Activated CD4-positive, alpha-beta T cell treated with anti-CD3 and anti-CD28 coated beads, Interleukin-2, amount 10 ng/mL, durations not matched to agents 7 days and 5 days (primary cell): ENCODE results near the gene GPR173. TPM values are rescaled to one million over a fixed set of nuclear protein-coding genes. Genes with fewer than 3 reads are reported as not detected.

Experiments
- CTCF ChIA-PET: fragments of 350-600 bp; sonication (Branson Sonifier 250); formaldehyde crosslinking; loops from one replicate; lab custom pipeline; 2021; ENCODE audit warnings: antibody characterized with exemption; lab: Charles Lee
- POLR2A ChIA-PET: fragments of 350-600 bp; sonication (Branson Sonifier 250); formaldehyde crosslinking; loops from one replicate; lab custom pipeline; 2021; ENCODE audit warnings: antibody characterized with exemption; lab: Charles Lee
- DNase-seq: peaks from one replicate; pipeline ENCODE4 v3.0.0-alpha.2; 2020
- H3K27ac Mint-ChIP-seq: one replicate; pipeline ENCODE4 v1.8.0; 2021; ENCODE audit warnings: mild to moderate bottlenecking, moderate library complexity, mixed read lengths
- H3K27me3 Mint-ChIP-seq: one replicate; pipeline ENCODE4 v1.8.0; 2021; ENCODE audit warnings: mixed read lengths
- H3K36me3 Mint-ChIP-seq: one replicate; pipeline ENCODE4 v1.8.0; 2021; ENCODE audit warnings: low read depth, mixed read lengths
- H3K4me1 Mint-ChIP-seq: one replicate; pipeline ENCODE4 v1.8.0; 2021; ENCODE audit warnings: mixed read lengths
- H3K4me3 Mint-ChIP-seq: one replicate; pipeline ENCODE4 v1.8.0; 2021; ENCODE audit warnings: mild to moderate bottlenecking, moderate library complexity, mixed read lengths
- H3K9me3 Mint-ChIP-seq: one replicate; pipeline ENCODE4 v1.8.0; 2021; ENCODE audit warnings: mixed read lengths
- total RNA-seq, 2 experiments: library from RNA; stranded (reverse); gene quantifications; one replicate each; pipeline ENCODE4 v1.2.3, GENCODE V29; 2021

Gene GPR173
- total RNA-seq, 2 experiments from 2014 or later = not detected

- H3K4me3 Mint-ChIP-seq = no peak overlapping the region
- ChIA-PET POLR2A (no interaction called here), CTCF (no interaction called here)
Observed at GRCh38 chrX:53036149-53036548, 12.4 kb upstream of the GPR173 start.

GRCh38 chrX:53039236-53039635 lies 9.4 kb upstream of the GPR173 start:
- Mint-ChIP-seq H3K27me3 (peaks cover 8% of the 10 kb centered on the region), H3K36me3 (no peaks in the 10 kb centered on the region), H3K27ac (no peak overlapping the region), H3K4me1 (no peaks in the 10 kb centered on the region), H3K4me3 (no peak overlapping the region), H3K9me3 (no peaks in the 10 kb centered on the region)
- ChIA-PET POLR2A (no interaction called here), CTCF (no interaction called here)
- DNase-seq = no peak

More at GRCh38 chrX:53036149-53036548, 12.4 kb upstream of the GPR173 start:
- Mint-ChIP-seq H3K9me3 (no peaks in the 10 kb centered on the region), H3K36me3 (no peaks in the 10 kb centered on the region), H3K27me3 (peaks cover 6% of the 10 kb centered on the region), H3K27ac (no peak overlapping the region), H3K4me1 (no peaks in the 10 kb centered on the region)
- no peak for DNase-seq

DNA sequence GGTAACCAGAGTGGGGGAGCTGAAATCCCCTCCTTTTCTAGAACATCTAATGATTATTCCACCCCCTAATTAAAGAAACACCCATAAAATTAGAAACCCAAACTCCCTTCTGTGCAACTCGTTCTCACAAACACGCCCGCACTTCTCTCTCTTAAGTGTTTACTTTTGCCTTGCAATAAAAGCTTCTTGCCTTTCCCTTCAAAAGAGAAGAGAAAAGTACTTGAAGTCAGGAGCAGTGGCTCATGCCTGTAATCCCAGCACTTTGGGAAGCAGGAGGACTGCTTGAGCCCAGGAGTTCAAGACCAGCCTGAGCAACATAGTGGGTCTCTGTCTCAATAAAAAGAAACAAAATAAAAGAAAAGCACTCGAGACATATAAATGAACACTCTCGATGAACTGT lies 3.6 kb upstream of the GPR173 start:
- DNase-seq = no peak
- POLR2A ChIA-PET = no interaction called here
- Mint-ChIP-seq H3K4me3 (no peak overlapping the region), H3K9me3 (no peaks in the 10 kb centered on the region), H3K4me1 (no peaks in the 10 kb centered on the region), H3K27ac (no peak overlapping the region), H3K27me3 (peaks cover 10% of the 10 kb centered on the region), H3K36me3 (no peaks in the 10 kb centered on the region)
- CTCF ChIA-PET = no interaction called here

- Mint-ChIP-seq H3K27ac (no peak overlapping the region), H3K36me3 (no peaks in the 10 kb centered on the region), H3K4me1 (no peaks in the 10 kb centered on the region), H3K27me3 (peaks cover 6% of the 10 kb centered on the region), H3K9me3 (no peaks in the 10 kb centered on the region), H3K4me3 (no peak overlapping the region)
- ChIA-PET CTCF (no interaction called here), POLR2A (no interaction called here)
- no peak for DNase-seq
Observed at GRCh38 chrX:53047228-53047627, 1.4 kb upstream of the GPR173 start.

- POLR2A ChIA-PET = no interaction called here
- Mint-ChIP-seq H3K27me3 (peaks cover 6% of the 10 kb centered on the region), H3K4me1 (no peaks in the 10 kb centered on the region), H3K27ac (no peak overlapping the region), H3K9me3 (no peaks in the 10 kb centered on the region), H3K36me3 (no peaks in the 10 kb centered on the region), H3K4me3 (no peak overlapping the region)
- CTCF ChIA-PET = no interaction called here
- no peak for DNase-seq
Observed at GRCh38 chrX:53049127-53049517, 533 bp downstream of the GPR173 start.

DNA sequence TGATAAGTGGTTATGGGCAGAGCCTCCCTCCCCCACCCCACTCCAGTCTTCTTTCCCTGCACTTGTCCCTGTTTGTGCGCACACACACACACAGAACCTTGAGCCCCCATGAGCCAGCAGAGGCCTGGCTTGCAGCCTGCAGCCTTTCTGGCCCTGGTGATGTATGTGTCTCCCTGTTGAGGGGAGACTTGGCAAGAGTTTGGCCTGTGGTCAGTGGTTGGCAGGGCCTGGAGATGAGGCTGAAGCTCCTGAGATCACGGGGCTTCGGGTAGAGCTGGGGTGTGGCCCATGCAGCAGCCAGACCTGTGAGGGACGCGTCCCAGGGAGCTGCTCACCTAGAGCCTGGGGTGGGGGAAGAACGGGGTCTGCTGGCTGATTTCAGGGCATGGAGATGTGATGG lies 2.3 kb downstream of the GPR173 start:
- H3K4me1 Mint-ChIP-seq = no peaks in the 10 kb centered on the region
- H3K36me3 Mint-ChIP-seq = no peaks in the 10 kb centered on the region
- CTCF ChIA-PET = interaction anchor here (1.6 kb wide), 1 partner anchor 20 kb away, joined by 3 read pairs; no protein-coding TSS in a partner anchor
- POLR2A ChIA-PET = no interaction called here
- H3K4me3 Mint-ChIP-seq = no peak overlapping the region
- no peaks in the 10 kb centered on the region for H3K9me3 Mint-ChIP-seq
- H3K27me3 Mint-ChIP-seq = peaks cover 6% of the 10 kb centered on the region
- H3K27ac Mint-ChIP-seq = no peak overlapping the region
- DNase-seq = no peak

DNA sequence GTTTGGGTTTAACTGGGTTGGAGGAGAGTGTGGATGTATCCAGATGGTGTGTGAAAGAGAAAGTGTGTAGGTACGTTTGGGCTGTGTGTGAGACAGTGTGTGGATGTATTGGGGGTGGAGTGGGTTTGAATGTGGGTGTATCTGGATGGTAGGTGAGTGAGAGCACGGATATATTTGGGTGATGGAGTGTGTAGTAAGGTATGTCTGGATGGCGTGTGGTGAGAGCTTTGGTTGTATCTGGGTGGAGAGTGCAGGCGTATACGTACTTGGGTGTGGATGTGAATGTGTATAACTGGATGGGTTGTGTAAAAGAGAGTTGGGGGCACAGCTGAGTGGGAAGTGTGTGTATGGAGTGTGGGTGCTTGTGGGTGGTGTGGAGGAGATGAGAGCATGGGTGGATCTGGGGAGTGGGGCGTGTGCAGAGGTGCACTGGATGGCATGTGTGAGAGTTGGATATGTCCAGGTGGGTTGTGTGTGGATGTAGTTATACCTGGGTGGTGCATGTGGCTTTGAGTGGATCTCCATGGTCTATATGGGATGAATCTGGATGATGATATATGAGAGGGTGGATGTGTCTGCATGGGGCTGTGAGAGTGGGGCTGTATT lies 6.8 kb downstream of the GPR173 start:
- Mint-ChIP-seq H3K27me3 (no peaks in the 10 kb centered on the region), H3K4me1 (no peaks in the 10 kb centered on the region), H3K9me3 (no peaks in the 10 kb centered on the region), H3K36me3 (no peaks in the 10 kb centered on the region), H3K4me3 (no peak overlapping the region), H3K27ac (no peak overlapping the region)
- CTCF ChIA-PET = no interaction called here
- DNase-seq = no peak
- POLR2A ChIA-PET = no interaction called here

- ChIA-PET POLR2A (no interaction called here), CTCF (no interaction called here)
- Mint-ChIP-seq H3K4me1 (no peaks in the 10 kb centered on the region), H3K36me3 (no peaks in the 10 kb centered on the region), H3K9me3 (no peaks in the 10 kb centered on the region), H3K27ac (no peak overlapping the region), H3K27me3 (no peaks in the 10 kb centered on the region), H3K4me3 (no peak overlapping the region)
- DNase-seq = no peak
Observed at GRCh38 chrX:53056292-53056691, 7.7 kb downstream of the GPR173 start.

DNA sequence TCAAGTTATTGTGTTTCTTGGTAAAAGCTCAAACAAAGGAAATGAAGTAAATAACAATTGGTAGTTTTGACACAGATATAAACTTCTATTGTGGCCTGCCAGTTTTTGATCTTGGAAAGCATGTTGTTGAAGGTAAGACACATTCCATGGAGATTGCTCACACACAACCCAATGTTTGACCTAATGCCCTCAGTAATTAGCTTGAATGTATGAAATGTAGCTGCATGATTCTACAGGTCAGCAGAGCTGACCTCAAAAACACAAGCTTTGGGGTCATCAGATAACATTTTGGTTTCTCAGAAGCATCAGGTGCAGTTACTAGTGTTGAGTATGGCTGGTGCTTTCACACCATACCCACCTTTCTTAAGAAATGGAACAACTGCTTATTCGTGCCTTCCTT lies 16.5 kb downstream of the GPR173 start:
- no peaks in the 10 kb centered on the region for H3K9me3 Mint-ChIP-seq
- H3K36me3 Mint-ChIP-seq = no peaks in the 10 kb centered on the region
- ChIA-PET CTCF (no interaction called here), POLR2A (no interaction called here)
- peaks cover 1% of the 10 kb centered on the region for H3K27me3 Mint-ChIP-seq
- DNase-seq = no peak
- no peaks in the 10 kb centered on the region for H3K4me1 Mint-ChIP-seq
- no peak overlapping the region for H3K27ac Mint-ChIP-seq
- H3K4me3 Mint-ChIP-seq = no peak overlapping the region

DNA sequence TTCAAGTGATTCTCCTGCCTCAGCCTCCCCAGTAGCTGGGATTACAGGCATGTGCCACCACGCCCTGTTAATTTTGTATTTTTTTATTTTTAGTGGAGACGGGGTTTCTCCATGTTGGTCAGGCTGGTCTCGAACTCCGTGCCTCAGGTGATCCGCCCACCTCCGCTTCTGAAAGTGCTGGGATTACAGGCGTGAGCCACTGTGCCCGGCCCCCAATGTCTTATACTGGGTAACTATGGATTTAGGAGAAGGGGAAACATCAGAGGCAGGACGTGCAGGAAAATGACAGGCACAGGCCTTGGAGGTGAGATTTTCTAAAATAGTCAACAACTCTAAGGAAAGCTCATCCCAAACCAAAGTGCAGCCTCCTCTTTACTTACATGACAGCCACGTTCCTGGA lies 22.5 kb downstream of the GPR173 start:
- Mint-ChIP-seq H3K27ac (no peak overlapping the region), H3K9me3 (no peaks in the 10 kb centered on the region), H3K4me1 (peaks cover 20% of the 10 kb centered on the region), H3K27me3 (peaks cover 2% of the 10 kb centered on the region), H3K4me3 (no peak overlapping the region), H3K36me3 (no peaks in the 10 kb centered on the region)
- ChIA-PET POLR2A (no interaction called here), CTCF (interaction anchor here (0.9 to 1.4 kb wide), 2 partner anchors 11 to 20 kb away, joined by 3 read pairs; partner anchors contain the start of gene TSPYL2)
- DNase-seq = no peak

GRCh38 chrX:53071604-53072417 lies 23.2 kb downstream of the GPR173 start:
- CTCF ChIA-PET = interaction anchor here (0.9 to 1.2 kb wide), 2 partner anchors 18 to 324 kb away, joined by 3 to 4 read pairs; no protein-coding TSS in a partner anchor
- peaks cover 20% of the 10 kb centered on the region for H3K4me1 Mint-ChIP-seq
- peaks cover 2% of the 10 kb centered on the region for H3K27me3 Mint-ChIP-seq
- no peaks in the 10 kb centered on the region for H3K9me3 Mint-ChIP-seq
- H3K4me3 Mint-ChIP-seq = peak overlapping the region; percentile 82
- POLR2A ChIA-PET = no interaction called here
- no peaks in the 10 kb centered on the region for H3K36me3 Mint-ChIP-seq
- H3K27ac Mint-ChIP-seq = peak overlapping the region; percentile 82
- peak; percentile 73 for DNase-seq

DNA sequence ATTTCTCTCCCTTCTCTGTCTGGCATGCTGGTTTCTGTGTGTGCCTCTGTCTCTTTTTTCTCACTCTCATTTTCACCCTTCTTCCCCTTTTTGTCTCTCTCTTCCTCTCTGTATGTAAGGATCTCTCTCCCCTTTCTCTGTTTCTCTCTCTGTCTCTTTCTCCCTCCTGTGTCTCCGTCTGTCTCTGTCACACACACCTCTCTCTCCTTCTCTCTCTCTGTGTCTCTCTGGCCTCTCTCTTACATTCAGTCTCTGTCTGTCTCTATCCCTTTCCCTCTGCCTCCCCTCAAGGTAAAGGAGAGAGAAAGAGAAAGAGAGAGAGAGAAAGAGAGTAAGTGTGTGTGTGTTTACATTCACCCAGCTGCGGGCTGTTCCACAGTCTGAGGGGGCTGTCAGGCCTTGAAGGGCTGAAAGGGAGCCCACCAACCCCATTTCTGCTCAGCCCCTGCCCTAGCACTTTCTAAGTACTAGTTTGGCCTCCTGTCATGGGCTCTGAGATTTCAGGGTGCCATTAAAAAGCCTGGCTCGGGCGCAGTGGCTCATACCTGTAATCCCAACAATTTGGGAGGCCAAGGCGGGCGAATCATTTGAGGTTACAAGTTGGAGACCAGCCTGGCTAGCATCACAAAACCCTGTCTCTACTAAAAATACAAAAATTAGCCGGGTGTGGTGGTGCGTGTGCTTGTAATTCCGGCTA lies 24.0 kb downstream of the GPR173 start:
- Mint-ChIP-seq H3K9me3 (no peaks in the 10 kb centered on the region), H3K36me3 (no peaks in the 10 kb centered on the region), H3K27ac (peak overlapping the region; percentile 82), H3K27me3 (peaks cover 2% of the 10 kb centered on the region), H3K4me1 (peaks cover 20% of the 10 kb centered on the region), H3K4me3 (peak overlapping the region; percentile 82)
- POLR2A ChIA-PET = no interaction called here
- CTCF ChIA-PET = interaction anchor here (0.7 to 1.2 kb wide), 3 partner anchors 17 to 604 kb away, joined by 3 to 4 read pairs (median 3); no protein-coding TSS in a partner anchor
- no peak for DNase-seq

DNA sequence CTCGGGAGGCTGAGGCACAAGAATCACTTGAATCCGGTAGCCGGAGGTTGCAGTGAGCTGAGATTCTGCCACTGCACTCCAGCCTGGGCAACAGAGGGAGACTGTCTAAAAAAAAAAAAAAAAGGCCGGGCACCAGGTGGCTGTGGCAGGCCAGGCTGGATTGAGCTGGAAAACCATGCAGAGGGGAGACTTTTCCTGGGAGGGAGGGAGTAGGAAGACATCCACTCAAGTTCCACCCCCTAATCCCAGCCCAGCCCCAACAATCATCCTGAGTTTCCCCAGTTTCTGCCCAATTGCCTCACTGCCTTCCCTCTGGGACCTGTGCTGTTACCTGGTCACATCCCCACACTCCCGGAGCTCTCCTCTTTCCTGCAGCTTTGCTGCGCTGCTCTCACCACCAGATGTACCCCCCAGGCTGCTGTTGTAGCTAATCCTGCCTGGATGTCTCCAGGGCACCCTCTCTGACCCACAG lies 24.6 kb downstream of the GPR173 start:
- Mint-ChIP-seq H3K9me3 (no peaks in the 10 kb centered on the region), H3K4me3 (peak overlapping the region; percentile 14), H3K4me1 (peaks cover 20% of the 10 kb centered on the region), H3K27me3 (peaks cover 2% of the 10 kb centered on the region), H3K36me3 (no peaks in the 10 kb centered on the region), H3K27ac (no peak overlapping the region)
- DNase-seq = no peak
- ChIA-PET POLR2A (no interaction called here), CTCF (interaction anchor here (0.7 kb wide), 1 partner anchor 604 kb away, joined by 3 read pairs; no protein-coding TSS in a partner anchor)
